ENCODE results near the gene EXOC7.

DNA sequence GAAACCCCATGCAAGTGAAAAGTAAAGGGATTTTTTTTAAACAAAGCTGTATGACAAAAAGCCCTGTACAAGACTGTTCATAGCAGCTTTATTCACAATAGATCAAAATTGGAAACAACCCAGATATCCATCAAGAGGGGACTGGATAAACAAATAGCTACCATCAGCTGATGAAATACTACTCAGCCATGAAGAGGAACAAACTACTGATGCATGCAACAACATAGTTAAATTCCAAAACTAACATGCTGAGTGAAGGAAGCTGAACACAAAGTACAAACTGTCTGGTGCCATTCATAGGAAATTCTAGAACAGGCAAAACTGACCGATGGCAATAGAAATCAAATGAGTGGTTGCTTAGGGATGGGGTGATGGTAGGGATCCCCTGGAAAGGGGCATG lies 22.3 kb upstream of the EXOC7 start:
- no peak for TF ChIP-seq POLR2A (IDR thresholded peaks at IDR 0.05)
- TF ChIP-seq, protein P1, sequence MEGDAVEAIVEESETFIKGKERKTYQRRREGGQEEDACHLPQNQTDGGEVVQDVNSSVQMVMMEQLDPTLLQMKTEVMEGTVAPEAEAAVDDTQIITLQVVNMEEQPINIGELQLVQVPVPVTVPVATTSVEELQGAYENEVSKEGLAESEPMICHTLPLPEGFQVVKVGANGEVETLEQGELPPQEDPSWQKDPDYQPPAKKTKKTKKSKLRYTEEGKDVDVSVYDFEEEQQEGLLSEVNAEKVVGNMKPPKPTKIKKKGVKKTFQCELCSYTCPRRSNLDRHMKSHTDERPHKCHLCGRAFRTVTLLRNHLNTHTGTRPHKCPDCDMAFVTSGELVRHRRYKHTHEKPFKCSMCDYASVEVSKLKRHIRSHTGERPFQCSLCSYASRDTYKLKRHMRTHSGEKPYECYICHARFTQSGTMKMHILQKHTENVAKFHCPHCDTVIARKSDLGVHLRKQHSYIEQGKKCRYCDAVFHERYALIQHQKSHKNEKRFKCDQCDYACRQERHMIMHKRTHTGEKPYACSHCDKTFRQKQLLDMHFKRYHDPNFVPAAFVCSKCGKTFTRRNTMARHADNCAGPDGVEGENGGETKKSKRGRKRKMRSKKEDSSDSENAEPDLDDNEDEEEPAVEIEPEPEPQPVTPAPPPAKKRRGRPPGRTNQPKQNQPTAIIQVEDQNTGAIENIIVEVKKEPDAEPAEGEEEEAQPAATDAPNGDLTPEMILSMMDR (IDR thresholded peaks at IDR 0.05) = no peak

Data from prostate gland (tissue), 2 donors.